Measurements from ENCODE around the gene POLA2. TPM values are rescaled to one million over a fixed set of nuclear protein-coding genes. Genes with fewer than 3 reads are reported as not detected.

The POLA2 gene
- total and polyA plus RNA-seq, 2 donors, result 7.3 to 21.0 TPM

DNA sequence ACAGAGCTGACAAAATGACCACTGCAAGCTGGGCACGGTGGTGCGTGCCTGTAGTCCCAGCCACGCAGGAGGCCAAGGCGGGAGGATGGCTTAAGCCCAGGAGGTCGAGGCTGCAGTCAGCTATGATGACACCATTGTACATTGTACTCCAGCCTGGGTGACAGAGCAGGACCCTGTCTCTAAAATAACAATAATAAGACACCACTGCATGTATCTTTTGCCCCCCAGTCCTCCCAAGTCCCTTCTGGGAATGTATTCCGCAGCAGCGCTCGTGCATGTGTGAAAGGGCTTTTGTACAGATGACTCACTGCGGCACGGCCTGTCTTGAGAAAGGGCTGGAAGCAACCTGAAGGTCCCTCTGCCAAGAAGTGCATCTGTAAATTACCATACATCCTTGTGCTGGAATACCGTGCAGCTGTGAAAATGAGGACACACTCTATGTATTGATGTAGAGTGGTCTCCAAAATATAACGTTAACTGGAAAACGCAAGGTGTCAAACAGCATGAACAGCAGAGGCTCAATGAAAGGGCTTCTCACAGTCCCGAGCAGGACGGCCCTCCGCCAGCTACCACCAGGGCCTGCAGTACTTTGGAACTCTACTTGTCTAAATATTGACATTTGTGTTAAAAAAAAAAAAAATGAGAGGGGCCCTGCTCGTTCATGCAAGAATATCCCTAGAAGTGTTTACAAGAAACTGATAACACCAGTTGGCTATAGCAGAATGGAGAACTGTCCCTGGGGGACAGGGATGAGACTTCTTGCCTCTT is 43.9 kb downstream of the POLA2 start:
- H3K36me3 ChIP-seq (ENCODE audit: control insufficient read depth in 2 of 2, insufficient read depth in 2 of 2, low read length in 1 of 2), result peaks cover 21 to 25% of the 10 kb centered on the region in 2 donors
- H3K27me3 ChIP-seq (ENCODE audit: control insufficient read depth in 2 of 2, insufficient read depth in 1 of 2, low read length in 1 of 2), result no peaks in the 10 kb centered on the region
- H3K4me3 ChIP-seq (ENCODE audit: low read length in 2 of 2), result no peak overlapping the region
- peaks cover 0 to 7% of the 10 kb centered on the region in 2 donors for H3K9me3 ChIP-seq (ENCODE audit: control insufficient read depth in 2 of 2, insufficient read depth in 1 of 2, low read length in 1 of 2)
- H3K27ac ChIP-seq (ENCODE audit: low read depth in 1 of 2, low read length in 1 of 2), result no peak overlapping the region
- H3K4me1 ChIP-seq (ENCODE audit: control insufficient read depth in 2 of 2, insufficient read depth in 2 of 2, low read length in 2 of 2), result peaks cover 0 to 21% of the 10 kb centered on the region in 2 donors
- 96% methylated on average over 17 of the region's 17 CpGs for WGBS
- no peak for DNase-seq (ENCODE audit: low read depth in 6 of 9, low spot score in 9 of 9)

DNA sequence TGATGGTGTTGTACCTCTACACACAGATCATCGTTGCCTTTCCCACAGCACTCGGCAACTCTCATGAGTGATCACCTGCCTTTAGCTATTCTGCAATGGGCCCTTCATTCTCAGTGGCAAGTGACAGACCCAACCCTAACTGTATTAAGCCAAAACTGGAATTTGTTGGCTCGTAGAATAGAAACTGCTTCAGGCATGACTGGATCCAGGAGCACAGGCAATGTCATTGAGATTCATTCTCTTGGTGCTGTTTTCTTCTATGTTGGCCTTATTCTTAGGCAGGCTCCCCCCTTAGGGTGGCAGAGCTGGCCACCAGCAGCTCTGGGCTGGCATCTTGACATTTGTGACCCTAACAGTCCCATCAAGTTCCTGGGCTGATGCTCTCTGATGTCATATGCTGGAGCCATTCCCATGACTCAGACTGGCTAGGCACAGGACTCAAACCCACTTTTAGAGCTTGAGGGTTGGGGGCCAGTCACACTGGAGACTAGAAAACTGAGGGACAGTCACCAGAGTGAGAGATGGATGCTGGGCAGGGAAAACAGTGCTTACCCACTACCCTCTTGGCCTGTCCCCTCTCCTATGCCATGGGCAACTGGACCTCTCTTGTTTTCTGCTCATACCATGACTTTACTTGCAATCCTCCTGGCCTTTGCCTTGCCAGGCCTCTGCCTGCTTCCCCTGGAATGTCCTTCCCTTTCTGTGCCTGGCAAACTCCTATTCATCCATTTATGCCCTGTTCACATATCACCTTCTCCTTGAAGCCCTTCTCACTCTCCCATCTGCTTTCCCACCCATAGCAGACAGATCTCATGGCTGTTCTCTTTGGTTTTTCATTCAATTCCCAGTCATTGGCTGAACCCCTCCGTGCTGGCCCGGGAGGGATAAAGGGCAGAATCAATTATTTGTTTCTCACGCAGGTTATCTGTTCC is 45.8 kb downstream of the POLA2 start:
- no peak overlapping the region for H3K27ac ChIP-seq (ENCODE audit: low read depth in 1 of 2, low read length in 1 of 2)
- H3K27me3 ChIP-seq (ENCODE audit: control insufficient read depth in 2 of 2, insufficient read depth in 1 of 2, low read length in 1 of 2), result peaks cover 0 to 4% of the 10 kb centered on the region in 2 donors
- over 99% methylated on average over 6 of the region's 6 CpGs for WGBS
- peaks cover 10 to 19% of the 10 kb centered on the region in 2 donors for H3K36me3 ChIP-seq (ENCODE audit: control insufficient read depth in 2 of 2, insufficient read depth in 2 of 2, low read length in 1 of 2)
- no peak overlapping the region for H3K4me3 ChIP-seq (ENCODE audit: low read length in 2 of 2)
- peaks cover 0 to 4% of the 10 kb centered on the region in 2 donors for H3K9me3 ChIP-seq (ENCODE audit: control insufficient read depth in 2 of 2, insufficient read depth in 1 of 2, low read length in 1 of 2)
- H3K4me1 ChIP-seq (ENCODE audit: control insufficient read depth in 2 of 2, insufficient read depth in 2 of 2, low read length in 2 of 2), result peaks cover 0 to 11% of the 10 kb centered on the region in 2 donors
- DNase-seq (ENCODE audit: low read depth in 6 of 9, low spot score in 9 of 9), result no peak

DNA sequence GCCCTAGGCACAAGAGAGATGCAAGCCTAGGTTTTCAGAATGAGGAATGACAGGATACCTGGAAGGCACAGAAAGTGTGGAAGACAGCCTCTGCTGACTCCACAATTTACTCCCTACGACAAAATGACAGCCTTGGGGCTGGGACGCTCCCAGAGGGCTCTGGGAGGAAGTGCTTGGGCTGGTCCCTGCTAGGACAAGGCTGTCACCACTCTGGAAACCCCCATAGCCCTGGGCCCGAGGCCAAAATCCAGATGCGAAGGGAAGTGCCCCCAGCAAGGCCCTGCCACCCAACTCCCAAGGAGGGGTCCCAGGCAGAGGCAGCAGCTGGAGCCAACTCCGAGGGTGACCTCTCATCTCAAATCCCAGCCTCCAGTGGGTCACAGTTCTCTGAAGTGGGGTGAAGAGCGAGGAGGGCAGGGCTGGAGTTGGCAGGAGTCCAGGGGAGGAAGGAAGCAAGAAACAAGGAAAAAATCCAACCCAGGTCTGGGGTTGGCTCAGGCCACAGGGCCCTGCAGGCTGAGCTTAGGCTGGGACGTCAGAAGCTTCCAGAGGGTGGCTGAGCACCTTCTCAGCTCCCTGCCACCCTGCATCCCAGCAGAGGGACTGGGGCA is 46.6 kb downstream of the POLA2 start:
- Histone ChIP-seq H3K36me3 (ENCODE audit: control insufficient read depth in 2 of 2, insufficient read depth in 2 of 2, low read length in 1 of 2) (peaks cover 10 to 19% of the 10 kb centered on the region in 2 donors), H3K27me3 (ENCODE audit: control insufficient read depth in 2 of 2, insufficient read depth in 1 of 2, low read length in 1 of 2) (peaks cover 0 to 10% of the 10 kb centered on the region in 2 donors), H3K4me3 (ENCODE audit: low read length in 2 of 2) (no peak overlapping the region), H3K4me1 (ENCODE audit: control insufficient read depth in 2 of 2, insufficient read depth in 2 of 2, low read length in 2 of 2) (peaks cover 0 to 11% of the 10 kb centered on the region in 2 donors), H3K9me3 (ENCODE audit: control insufficient read depth in 2 of 2, insufficient read depth in 1 of 2, low read length in 1 of 2) (peaks cover 0 to 4% of the 10 kb centered on the region in 2 donors), H3K27ac (ENCODE audit: low read depth in 1 of 2, low read length in 1 of 2) (no peak overlapping the region)
- 44% methylated on average over 7 of the region's 7 CpGs for WGBS
- no peak for DNase-seq (ENCODE audit: low read depth in 6 of 9, low spot score in 9 of 9)

DNA sequence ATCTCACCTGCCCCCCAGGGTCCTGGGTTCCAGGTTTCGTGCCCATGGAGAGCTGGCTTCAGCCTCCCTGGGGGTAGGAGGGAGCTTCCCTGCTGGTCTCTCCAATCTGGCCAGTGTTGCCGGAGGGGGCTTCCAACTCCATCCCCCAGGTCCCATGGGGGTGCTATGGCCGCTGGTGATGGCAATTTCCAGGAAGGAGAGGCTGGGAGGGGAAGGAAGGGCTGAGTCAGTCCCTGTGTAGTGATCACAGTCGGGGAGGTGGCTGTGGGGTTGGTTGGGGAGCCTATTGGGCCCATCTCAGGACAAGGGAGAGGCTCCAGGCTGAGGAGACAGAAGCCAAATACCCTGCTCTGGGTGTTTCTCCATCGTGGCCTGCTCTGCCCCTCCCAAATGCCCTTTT is 47.2 kb downstream of the POLA2 start:
- no peak overlapping the region for H3K27ac ChIP-seq (ENCODE audit: low read depth in 1 of 2, low read length in 1 of 2)

DNA sequence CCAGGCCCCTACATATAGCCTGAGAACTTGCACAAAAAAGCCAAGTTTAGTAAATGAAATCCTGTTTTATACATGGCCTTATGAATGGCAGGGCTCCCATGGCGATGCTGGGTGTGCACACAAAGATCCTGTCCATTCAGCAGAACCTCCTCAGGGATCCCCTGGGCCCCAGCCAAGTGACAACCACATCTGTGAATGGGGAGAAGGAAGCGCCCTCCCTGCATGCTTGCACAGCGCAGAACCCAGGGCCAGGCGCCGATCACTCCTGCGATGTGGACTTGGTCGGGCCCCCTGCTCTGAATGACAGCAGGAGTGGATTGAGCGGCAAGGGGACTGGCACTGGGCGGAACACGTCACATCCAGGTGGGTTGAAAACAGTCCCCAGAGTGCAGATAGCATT is 48.5 kb downstream of the POLA2 start:
- peaks cover 10 to 28% of the 10 kb centered on the region in 2 donors for H3K27me3 ChIP-seq (ENCODE audit: control insufficient read depth in 2 of 2, insufficient read depth in 1 of 2, low read length in 1 of 2)
- whole genome bisulfite sequencing, result 90% methylated on average over 10 of the region's 10 CpGs
- DNase-seq (ENCODE audit: low read depth in 6 of 9, low spot score in 9 of 9), result no peak
- H3K4me3 ChIP-seq (ENCODE audit: low read length in 2 of 2), result no peak overlapping the region
- H3K36me3 ChIP-seq (ENCODE audit: control insufficient read depth in 2 of 2, insufficient read depth in 2 of 2, low read length in 1 of 2), result peaks cover 4 to 6% of the 10 kb centered on the region in 2 donors
- H3K4me1 ChIP-seq (ENCODE audit: control insufficient read depth in 2 of 2, insufficient read depth in 2 of 2, low read length in 2 of 2), result peaks cover 6 to 19% of the 10 kb centered on the region in 2 donors
- peaks cover 0 to 9% of the 10 kb centered on the region in 2 donors for H3K9me3 ChIP-seq (ENCODE audit: control insufficient read depth in 2 of 2, insufficient read depth in 1 of 2, low read length in 1 of 2)
- H3K27ac ChIP-seq (ENCODE audit: low read depth in 1 of 2, low read length in 1 of 2), result no peak overlapping the region

More for the DNA sequence above, 47.2 kb downstream of the POLA2 start:
- Histone ChIP-seq H3K4me1 (ENCODE audit: control insufficient read depth in 2 of 2, insufficient read depth in 2 of 2, low read length in 2 of 2) (peaks cover 0 to 11% of the 10 kb centered on the region in 2 donors), H3K9me3 (ENCODE audit: control insufficient read depth in 2 of 2, insufficient read depth in 1 of 2, low read length in 1 of 2) (peaks cover 0 to 4% of the 10 kb centered on the region in 2 donors), H3K27me3 (ENCODE audit: control insufficient read depth in 2 of 2, insufficient read depth in 1 of 2, low read length in 1 of 2) (peaks cover 4 to 16% of the 10 kb centered on the region in 2 donors), H3K4me3 (ENCODE audit: low read length in 2 of 2) (no peak overlapping the region), H3K36me3 (ENCODE audit: control insufficient read depth in 2 of 2, insufficient read depth in 2 of 2, low read length in 1 of 2) (peaks cover 10 to 14% of the 10 kb centered on the region in 2 donors)
- 81% methylated on average over 5 of the region's 5 CpGs for WGBS
- DNase-seq (ENCODE audit: low read depth in 6 of 9, low spot score in 9 of 9), result no peak

DNA sequence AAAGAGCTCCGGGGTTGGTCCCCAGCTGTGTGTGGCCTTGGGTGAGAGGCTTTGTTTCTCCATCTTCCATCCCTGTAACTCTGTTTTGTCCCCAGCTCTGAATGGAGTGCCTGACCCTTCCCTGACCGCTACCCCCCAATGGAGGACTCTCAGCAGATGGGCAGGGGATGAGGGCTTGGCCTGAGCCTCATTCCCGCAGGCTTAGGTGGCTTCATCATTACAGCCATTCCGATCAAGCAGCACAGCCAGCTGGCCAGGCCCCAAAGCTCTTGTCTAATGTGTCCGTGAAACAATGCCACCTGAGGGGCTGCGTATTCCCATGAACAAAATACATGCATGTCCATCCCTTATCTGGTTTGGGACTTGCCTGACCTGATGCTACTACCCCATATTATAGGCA is 49.0 kb downstream of the POLA2 start:
- Histone ChIP-seq H3K9me3 (ENCODE audit: control insufficient read depth in 2 of 2, insufficient read depth in 1 of 2, low read length in 1 of 2) (peaks cover 0 to 12% of the 10 kb centered on the region in 2 donors), H3K27ac (ENCODE audit: low read depth in 1 of 2, low read length in 1 of 2) (no peak overlapping the region), H3K27me3 (ENCODE audit: control insufficient read depth in 2 of 2, insufficient read depth in 1 of 2, low read length in 1 of 2) (peaks cover 10 to 33% of the 10 kb centered on the region in 2 donors), H3K36me3 (ENCODE audit: control insufficient read depth in 2 of 2, insufficient read depth in 2 of 2, low read length in 1 of 2) (peaks cover 0 to under 1% of the 10 kb centered on the region in 2 donors), H3K4me3 (ENCODE audit: low read length in 2 of 2) (no peak overlapping the region), H3K4me1 (ENCODE audit: control insufficient read depth in 2 of 2, insufficient read depth in 2 of 2, low read length in 2 of 2) (peaks cover 8 to 25% of the 10 kb centered on the region in 2 donors)
- WGBS, result 77% methylated on average over 6 of the region's 6 CpGs
- no peak for DNase-seq (ENCODE audit: low read depth in 6 of 9, low spot score in 9 of 9)

DNA sequence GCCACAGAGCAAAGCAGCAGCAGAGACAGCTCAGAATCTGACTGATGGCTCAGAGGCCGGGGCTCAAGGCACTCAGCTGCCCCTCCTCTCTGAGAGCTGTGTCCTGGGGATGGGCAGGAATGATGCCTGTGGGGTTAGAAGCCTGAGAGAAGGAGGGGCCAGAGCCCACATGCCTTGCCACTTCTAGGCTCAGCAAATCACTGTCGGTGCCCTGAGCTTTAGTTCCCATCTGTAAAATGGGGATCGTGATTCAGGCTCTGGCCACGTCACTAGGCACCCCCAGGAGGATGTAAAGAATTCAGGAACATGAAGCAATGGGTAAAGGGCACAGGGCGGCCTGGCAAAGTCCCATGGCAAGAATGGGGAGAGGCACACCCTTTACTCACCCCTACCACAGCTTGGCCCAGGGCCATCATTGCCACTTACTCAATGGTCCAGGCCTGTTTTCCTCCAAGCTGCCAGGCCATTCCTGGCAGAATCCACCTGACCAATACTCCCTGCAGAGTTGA is 49.5 kb downstream of the POLA2 start:
- H3K9me3 ChIP-seq (ENCODE audit: control insufficient read depth in 2 of 2, insufficient read depth in 1 of 2, low read length in 1 of 2), result peaks cover 0 to 12% of the 10 kb centered on the region in 2 donors
- peaks cover 10 to 38% of the 10 kb centered on the region in 2 donors for H3K27me3 ChIP-seq (ENCODE audit: control insufficient read depth in 2 of 2, insufficient read depth in 1 of 2, low read length in 1 of 2)
- H3K4me3 ChIP-seq (ENCODE audit: low read length in 2 of 2), result no peak overlapping the region
- H3K36me3 ChIP-seq (ENCODE audit: control insufficient read depth in 2 of 2, insufficient read depth in 2 of 2, low read length in 1 of 2), result no peaks in the 10 kb centered on the region
- DNase-seq (ENCODE audit: low read depth in 6 of 9, low spot score in 9 of 9), result no peak
- H3K4me1 ChIP-seq (ENCODE audit: control insufficient read depth in 2 of 2, insufficient read depth in 2 of 2, low read length in 2 of 2), result peaks cover 8 to 28% of the 10 kb centered on the region in 2 donors
- 95% methylated on average over 5 of the region's 5 CpGs for WGBS
- H3K27ac ChIP-seq (ENCODE audit: low read depth in 1 of 2, low read length in 1 of 2), result no peak overlapping the region

DNA sequence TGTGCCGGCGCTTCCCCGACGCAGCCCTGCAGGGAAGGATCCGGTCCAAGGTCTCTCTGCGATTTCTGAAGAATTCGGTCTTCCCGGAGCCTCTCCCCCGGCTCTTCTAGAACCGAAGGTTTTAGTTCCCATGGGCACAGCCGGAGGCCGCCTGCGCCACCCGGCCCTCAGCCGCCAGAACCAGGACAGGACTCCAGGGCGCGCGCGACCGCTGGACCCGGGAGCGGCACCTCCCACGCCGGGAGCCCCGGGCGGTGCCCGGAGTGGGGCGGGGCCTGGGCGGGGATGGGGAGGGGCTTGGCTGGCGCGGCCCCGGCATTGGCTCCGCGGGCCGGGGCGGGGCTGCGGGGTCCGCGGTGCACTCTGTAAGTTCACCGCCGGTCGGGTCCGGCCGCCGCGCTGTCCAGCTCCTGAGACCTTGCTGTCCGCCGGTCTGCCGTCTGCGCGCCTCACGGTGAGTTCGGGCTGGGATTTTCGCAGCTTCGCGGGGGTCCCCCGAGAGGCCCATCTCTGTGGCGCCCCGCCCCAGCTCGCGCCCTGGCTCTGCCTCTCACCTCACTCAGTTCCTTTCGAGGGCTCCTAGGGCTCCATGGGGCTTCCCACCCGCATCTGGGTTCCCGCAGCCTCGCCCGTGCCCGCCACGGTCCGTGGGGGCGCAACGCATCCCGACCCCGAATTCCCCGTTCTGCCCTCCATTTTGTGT is 52.9 kb downstream of the POLA2 start, which contains the start of gene CDC42EP2:
Gene CDC42EP2 (plus strand): TSS at position 366 of the 703 bp plus-strand sequence. CDS start 6,033 bp downstream, outside the sequence.
- 1% methylated on average over 74 of the region's 74 CpGs for WGBS
- DNase-seq (ENCODE audit: low read depth in 6 of 9, low spot score in 9 of 9), result peak in 7 of 9 donors; percentile 43 to 77 (median 55)

More for the DNA sequence above, 52.9 kb downstream of the POLA2 start, which contains the start of gene CDC42EP2:
- H3K4me3 ChIP-seq (ENCODE audit: low read length in 2 of 2), result peak within 1 kb of the TSS; percentile 64 to 81
- H3K36me3 ChIP-seq (ENCODE audit: control insufficient read depth in 2 of 2, insufficient read depth in 2 of 2, low read length in 1 of 2), result no peaks in the 10 kb centered on the region
- H3K27ac ChIP-seq (ENCODE audit: low read depth in 1 of 2, low read length in 1 of 2), result peak within 1 kb of the TSS; percentile 19 to 46
- peaks cover 0 to 12% of the 10 kb centered on the region in 2 donors for H3K9me3 ChIP-seq (ENCODE audit: control insufficient read depth in 2 of 2, insufficient read depth in 1 of 2, low read length in 1 of 2)
- H3K4me1 ChIP-seq (ENCODE audit: control insufficient read depth in 2 of 2, insufficient read depth in 2 of 2, low read length in 2 of 2), result peaks cover 8 to 28% of the 10 kb centered on the region in 2 donors
- H3K27me3 ChIP-seq (ENCODE audit: control insufficient read depth in 2 of 2, insufficient read depth in 1 of 2, low read length in 1 of 2), result peaks cover 10 to 50% of the 10 kb centered on the region in 2 donors

Data from thymus (tissue), 11 donors.